ENCODE results near the gene TMEM220.
"Not testable (repeated sequence)": the region's sequence is repeated elsewhere in the genome, so short reads cannot be mapped to it uniquely, and the experiment has no call there.

TMEM220 gene

DNA sequence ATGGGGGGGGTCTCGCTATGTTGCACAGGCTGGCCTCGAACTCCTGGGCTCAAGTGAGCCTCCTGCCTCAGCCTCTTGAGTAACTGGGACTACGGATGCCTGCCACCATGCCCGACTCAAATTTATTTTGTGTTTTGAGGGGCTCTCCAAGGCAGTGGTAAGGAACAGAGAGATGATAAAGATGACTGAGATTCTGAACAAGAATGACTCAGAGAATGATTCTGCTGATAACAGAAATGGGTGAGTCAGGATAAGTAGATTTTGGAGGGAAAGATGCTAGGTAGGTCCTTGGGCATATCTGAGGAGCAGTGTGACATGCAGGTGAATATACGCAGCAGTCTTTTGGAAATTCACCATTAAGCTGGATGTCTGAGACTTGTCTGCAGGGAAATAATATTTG is 2.6 kb downstream of the TMEM220 start:
- no peak for DNase-seq

- DNase-seq, result no peak
Measured at GRCh38 chr17:10726196-10726595, 3.6 kb downstream of the TMEM220 start.

DNA sequence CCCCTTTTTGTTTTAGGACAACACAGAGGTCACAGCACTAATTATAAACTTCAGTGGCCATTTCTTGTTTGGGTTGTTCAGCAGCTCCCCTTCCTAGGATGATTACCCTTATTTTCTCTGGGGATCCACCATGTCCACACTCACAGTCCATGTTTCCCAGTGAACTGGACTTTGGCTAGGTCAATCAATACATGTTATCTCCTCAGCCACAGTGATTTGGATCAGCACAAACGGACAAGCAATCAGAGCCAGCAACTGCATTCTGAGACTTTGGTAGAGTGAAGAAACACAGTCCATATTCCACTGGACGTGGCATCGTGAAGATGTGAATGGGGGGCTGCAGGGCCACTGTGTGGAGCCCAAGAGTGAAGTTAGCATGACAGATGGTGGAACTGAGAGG is 4.6 kb downstream of the TMEM220 start:
- DNase-seq, result no peak

DNA sequence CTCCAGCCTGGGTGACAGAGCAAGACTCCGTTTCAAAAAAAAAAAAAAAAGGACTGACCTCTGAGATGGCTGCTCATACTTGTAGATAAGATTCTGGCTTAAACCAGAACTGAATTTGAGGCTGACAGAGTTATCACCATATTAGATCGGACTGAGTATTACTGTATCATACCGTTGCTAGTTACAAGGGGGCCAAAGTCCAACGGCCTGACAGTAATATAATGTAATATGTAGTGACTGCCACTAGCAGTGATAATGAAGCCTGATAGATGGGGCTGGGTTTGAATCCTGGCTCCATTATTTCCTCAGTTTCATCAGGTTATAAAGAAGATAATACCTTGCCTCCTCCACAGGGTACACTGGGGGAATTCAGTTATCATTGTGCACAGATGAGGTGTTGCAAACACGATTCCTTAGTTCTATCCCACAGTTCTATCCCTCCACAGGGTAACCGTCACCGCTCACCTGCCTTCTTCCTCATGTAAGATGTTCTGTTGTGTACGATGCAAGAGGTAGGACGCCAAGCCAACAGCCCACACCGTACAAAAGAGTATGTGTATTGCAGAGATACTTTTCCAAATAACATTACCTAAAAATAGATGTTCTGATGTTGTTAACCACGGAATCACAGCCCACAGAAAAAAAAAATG is 5.2 kb downstream of the TMEM220 start:
- no peak for DNase-seq

DNA sequence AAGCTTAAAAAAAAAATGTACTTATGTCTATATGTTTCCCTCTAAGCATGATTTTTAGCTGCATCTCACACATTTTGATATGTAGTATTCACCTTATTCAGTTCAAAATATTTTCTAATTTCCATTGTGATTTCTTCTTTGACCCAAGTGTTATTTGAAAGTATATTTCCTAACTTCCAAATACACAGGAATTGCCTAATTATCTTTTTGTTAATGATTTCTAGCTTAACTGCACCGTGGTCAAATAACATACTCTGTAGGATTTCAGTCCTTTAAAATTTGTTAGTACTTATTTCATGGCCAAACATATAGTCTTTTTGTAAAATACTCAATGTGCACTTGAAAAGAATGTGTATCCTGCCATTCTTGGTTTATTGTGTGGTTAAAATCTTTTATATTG is 11.3 kb downstream of the TMEM220 start:
- no peak for DNase-seq

DNA sequence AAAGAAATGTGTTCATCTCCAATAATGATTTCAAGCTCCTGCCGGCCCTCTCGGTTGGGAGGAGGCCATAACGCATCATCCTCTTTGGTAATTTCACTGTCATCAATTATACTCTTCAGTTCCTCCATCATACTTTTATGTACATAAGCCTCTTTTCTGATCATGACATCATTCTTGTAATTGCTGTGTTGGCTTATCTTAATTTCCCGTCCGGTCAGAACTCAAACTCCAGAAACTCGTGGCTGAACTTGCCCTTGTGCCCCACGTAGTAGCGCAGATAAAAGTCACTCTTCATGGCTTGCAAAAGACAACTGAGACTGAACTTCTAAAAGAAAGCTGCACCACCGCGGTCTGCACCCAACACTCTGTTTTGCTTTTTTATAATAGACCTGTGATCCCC is 13.6 kb downstream of the TMEM220 start:
- DNase-seq, result no peak

DNA sequence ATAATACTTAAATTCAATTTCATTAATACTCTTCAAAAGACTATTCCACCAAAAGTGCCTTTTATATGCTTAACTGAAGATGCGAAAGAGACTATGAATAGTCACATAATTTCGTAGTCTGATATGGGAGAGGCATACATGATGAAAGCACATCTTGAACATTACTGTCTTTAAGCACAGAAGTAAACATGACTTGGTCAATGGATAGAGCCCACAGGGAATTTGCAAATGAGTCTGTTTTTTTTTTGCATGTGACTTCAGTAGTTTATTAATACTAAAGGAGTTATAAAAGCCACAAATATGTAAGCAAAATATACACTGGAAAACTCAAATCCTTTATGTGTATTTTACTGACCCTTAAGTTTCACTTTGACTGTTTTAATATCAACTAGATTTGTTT is 16.5 kb downstream of the TMEM220 start:
- no peak for DNase-seq

GRCh38 chr17:10705727-10706126 is 24.1 kb downstream of the TMEM220 start:
- DNase-seq, result no peak

- DNase-seq, result no peak
Measured at GRCh38 chr17:10702574-10702973, 27.2 kb downstream of the TMEM220 start.

DNA sequence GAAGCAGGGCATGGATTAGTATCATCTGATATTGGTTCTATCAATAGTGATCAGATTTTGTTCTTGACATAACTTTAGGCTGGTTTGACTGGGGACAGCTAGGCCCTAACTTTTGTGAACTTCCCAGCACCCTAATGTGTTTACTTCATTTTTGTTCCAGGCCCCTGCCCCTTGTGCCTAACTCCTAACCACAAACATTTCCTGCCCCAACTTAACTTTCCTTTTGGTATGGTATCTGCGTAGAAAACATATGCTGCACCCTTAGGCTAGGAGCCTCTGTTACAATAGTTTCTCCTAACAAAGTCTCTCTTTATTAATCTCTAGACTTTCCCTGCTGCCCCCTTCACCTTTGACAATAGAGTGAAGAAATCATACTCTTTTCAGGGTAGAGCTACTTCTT is 30.0 kb downstream of the TMEM220 start:
- DNase-seq, result no peak

DNA sequence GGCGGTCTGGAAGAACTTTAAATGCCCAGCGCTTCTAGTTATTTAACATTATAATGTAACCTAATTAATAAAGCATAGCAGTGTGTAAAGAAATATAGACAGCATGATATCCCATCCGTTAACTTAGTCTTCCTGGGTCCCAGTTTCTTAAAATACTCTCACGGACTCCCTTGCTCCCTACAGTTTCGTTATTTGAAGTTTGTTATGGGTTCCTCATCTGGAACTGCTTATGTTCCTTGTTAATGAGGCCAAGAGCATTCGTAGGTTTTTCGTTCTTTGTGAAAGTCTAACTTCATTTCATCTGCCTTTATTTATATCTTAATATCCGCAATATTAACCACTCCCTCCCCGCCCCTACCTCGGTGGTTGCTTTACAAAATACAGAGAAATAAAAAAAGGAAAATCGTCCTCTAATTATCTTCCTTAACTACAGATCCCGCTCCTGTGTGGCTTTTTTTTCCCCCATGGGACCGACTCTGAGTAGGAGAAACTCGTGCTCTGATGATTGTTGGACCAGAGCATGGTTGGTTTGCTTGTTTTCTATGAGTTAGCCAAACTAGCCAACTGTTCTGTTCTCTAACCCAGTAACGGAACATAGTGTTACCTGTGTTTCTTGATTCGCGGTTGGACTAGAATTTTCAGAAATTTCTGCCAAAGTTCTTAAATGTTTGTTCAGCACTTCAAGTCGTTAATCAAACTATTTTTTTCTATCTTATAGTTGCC is 31.6 kb downstream of the TMEM220 start:
- no peak for DNase-seq

DNA sequence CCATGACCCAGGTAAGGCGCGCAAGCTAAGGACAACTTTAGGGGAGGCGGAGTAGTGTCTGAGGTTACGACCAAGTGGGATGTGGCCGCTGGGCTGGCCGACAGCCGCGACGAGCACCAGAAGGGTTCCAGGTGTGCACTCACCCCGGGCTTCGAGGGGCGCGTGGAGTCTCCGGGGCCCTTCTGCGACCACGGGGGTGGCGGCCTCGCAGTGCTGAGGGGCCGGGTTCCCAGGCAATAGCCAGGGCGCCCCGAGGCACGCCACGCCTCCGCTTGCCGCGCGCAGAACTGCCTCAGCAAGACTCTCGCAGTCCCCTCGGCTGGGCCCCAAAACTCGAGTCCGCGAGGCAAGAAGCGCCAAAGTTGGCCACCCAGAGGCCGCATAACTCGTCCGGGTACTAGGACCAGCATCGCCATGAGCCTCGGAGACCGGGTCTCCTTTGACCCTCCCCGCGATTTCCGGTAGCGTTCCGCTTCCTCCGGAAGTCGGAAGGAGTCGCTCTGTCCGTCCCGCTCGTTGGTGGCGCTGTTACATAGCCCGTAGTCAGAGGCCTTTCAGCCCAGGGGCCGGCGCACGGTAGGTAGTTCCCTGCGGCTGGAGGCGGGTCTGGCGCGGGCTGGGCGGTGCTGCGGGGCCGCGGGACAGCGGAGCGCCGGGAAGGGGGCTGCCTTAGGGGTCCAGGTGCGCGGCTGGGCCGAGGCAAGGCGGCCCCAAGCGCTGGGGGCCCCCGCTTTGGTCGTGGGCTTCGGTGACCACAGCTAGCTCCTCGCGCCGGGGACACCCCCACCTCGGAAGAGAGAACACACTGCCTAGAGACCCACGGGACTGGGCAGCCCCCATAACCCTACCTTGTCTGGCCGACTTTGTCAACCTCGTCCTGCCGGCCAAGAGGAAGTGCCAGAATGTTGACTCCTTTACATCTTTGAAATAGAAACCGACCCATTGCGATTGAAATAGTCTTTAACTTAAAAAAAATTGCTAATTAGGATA is 32.4 kb downstream of the TMEM220 start, which contains the start of the genes ADPRM and SCO1:
TSS of gene ADPRM (plus strand) at position 503 of the 990 bp plus-strand sequence. CDS start 7,333 bp downstream, outside the sequence.
TSS of gene SCO1 (minus strand) at position 442 of the 990 bp plus-strand sequence. CDS start at position 416, 26 bp downstream.
- DNase-seq, result peak; percentile 78 to 84 (median 81)

DNA sequence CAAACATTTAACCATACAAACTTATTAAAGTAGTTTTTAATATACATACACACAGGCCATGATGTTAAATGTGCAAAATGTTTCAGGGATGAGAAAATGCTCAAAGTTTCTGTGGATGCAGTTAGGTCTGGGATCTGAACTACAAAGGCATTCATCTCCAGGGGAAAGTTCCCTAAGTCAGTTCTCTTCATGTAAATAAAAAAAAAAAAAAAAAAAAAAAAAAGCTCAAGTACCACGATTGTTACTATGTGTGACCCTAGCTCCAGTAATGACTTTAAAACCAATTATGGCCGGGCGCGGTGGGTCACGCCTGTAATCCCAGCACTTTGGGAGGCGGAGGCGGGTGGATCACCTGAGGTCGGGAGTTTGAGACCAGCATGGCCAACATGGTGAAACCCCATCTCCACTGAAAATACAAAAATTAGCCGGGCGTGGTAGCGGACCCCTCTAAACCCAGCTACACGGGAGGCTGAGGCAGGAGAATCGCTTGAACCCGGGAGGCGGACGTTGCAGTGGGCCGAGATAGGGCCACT is 33.9 kb downstream of the TMEM220 start:
- DNase-seq, result not testable (repeated sequence)

GRCh38 chr17:10687499-10687898 is 42.3 kb downstream of the TMEM220 start:
- no peak for DNase-seq

GRCh38 chr17:10683853-10684252 is 46.0 kb downstream of the TMEM220 start:
- no peak for DNase-seq

GRCh38 chr17:10681866-10682446 is 47.9 kb downstream of the TMEM220 start:
- DNase-seq, result no peak

GRCh38 chr17:10674704-10675103 is 55.1 kb downstream of the TMEM220 start:
- DNase-seq, result no peak

GRCh38 chr17:10673312-10673711 is 56.5 kb downstream of the TMEM220 start:
- DNase-seq, result no peak

- DNase-seq, result no peak
Measured at GRCh38 chr17:10668775-10669174, 61.0 kb downstream of the TMEM220 start.

GRCh38 chr17:10666906-10667305 is 62.9 kb downstream of the TMEM220 start:
- no peak for DNase-seq

- no peak for DNase-seq
Measured at GRCh38 chr17:10664571-10664970, 65.3 kb downstream of the TMEM220 start.
